SJSA1 (cell line): ENCODE measurements around the gene RANBP9. TPM values are rescaled to one million over a fixed set of nuclear protein-coding genes. Genes with fewer than 3 reads are reported as not detected.

Source experiments
- DNase-seq, 2 experiments: peaks; one replicate each; pipeline ENCODE4 v3.0.0-alpha.2; 2015 to 2020; ENCODE audit warnings: low spot score in 2 of 2, low read depth in 1 of 2
- H3K27ac ChIP-seq: fragments of 250-450 bp; sonication (Bioruptor Pico); 2 replicates; pipeline ENCODE4 v1.5.1; 2020; ENCODE audit warnings: mild to moderate bottlenecking, moderate library complexity
- H3K27me3 ChIP-seq: fragments of 250-450 bp; sonication (Bioruptor Pico); replicated peaks from 2 replicates; pipeline ENCODE4 v1.5.1; 2020; ENCODE audit warnings: mild to moderate bottlenecking, moderate library complexity
- H3K36me3 ChIP-seq: fragments of 250-450 bp; sonication (Bioruptor Pico); 2 replicates; pipeline ENCODE4 v1.5.1; 2020; ENCODE audit warnings: mild to moderate bottlenecking
- H3K4me1 ChIP-seq: fragments of 250-450 bp; sonication (Bioruptor Pico); replicated peaks from 2 replicates; pipeline ENCODE4 v1.6.1; 2021; ENCODE audit warnings: mild to moderate bottlenecking
- H3K4me3 ChIP-seq: fragments of 250-450 bp; sonication (Bioruptor Pico); 2 replicates; pipeline ENCODE4 v1.5.1; 2020; ENCODE audit warnings: mild to moderate bottlenecking
- H3K9me3 ChIP-seq: fragments of 250-450 bp; sonication (Bioruptor Pico); replicated peaks from 2 replicates; pipeline ENCODE4 v1.5.1; 2020; ENCODE audit warnings: mild to moderate bottlenecking
- total RNA-seq: library from RNA; depleted of rRNA; stranded (reverse); fragments of >200 nt; shearing (Covaris generic); gene quantifications from 2 replicates; pipeline ENCODE4 v1.2.3, GENCODE V29; 2014

Gene RANBP9
- total RNA-seq, 1 experiment from 2014 or later = 38.5 TPM

DNA sequence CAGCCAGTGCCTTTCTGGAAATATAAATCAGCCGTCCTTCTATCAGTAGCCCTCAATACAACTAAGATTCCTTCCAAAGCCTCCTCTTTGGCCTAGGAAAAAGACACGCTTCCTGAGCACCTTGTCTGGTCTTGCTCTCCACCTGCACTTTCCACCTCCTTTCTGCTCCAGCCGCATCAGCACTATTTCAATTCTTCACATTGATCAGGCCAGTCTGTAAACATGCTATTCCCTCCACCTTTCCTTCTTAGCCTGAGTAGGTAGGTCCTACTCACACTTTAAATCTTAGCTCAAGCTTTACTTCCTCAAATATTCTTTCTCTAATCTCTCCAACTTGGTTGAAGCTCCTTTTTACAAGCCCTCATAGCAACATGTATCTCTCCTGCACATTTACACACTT is 11.4 kb downstream of the RANBP9 start:
- Histone ChIP-seq H3K4me1 (peaks cover 30% of the 10 kb centered on the region), H3K27ac (no peak overlapping the region), H3K27me3 (no peaks in the 10 kb centered on the region), H3K9me3 (0 out of 2 replicates have a peak, but pooled peaks cover 4% of the 10 kb centered on the region), H3K4me3 (no peak overlapping the region), H3K36me3 (peaks cover 21% of the 10 kb centered on the region)
- DNase-seq = no peak

GRCh38 chr6:13698715-13699114 is 12.9 kb downstream of the RANBP9 start:
- H3K4me3 ChIP-seq = no peak overlapping the region
- no peaks in the 10 kb centered on the region for H3K27me3 ChIP-seq
- 0 out of 2 replicates have a peak, but pooled peaks cover 4% of the 10 kb centered on the region for H3K9me3 ChIP-seq
- H3K36me3 ChIP-seq = peaks cover 30% of the 10 kb centered on the region
- DNase-seq = no peak
- peaks cover 42% of the 10 kb centered on the region for H3K4me1 ChIP-seq
- H3K27ac ChIP-seq = no peak overlapping the region

- H3K9me3 ChIP-seq = 0 out of 2 replicates have a peak, but pooled peaks cover under 1% of the 10 kb centered on the region
- H3K4me3 ChIP-seq = no peak overlapping the region
- no peak for DNase-seq
- H3K27ac ChIP-seq = no peak overlapping the region
- H3K27me3 ChIP-seq = no peaks in the 10 kb centered on the region
- peaks cover 25% of the 10 kb centered on the region for H3K36me3 ChIP-seq
- H3K4me1 ChIP-seq = peaks cover 42% of the 10 kb centered on the region
Measured at GRCh38 chr6:13697857-13698256, 13.8 kb downstream of the RANBP9 start.

- Histone ChIP-seq H3K27me3 (no peaks in the 10 kb centered on the region), H3K27ac (peak overlapping the region; percentile 74)
Measured at GRCh38 chr6:13696226-13696625, 15.4 kb downstream of the RANBP9 start.

DNA sequence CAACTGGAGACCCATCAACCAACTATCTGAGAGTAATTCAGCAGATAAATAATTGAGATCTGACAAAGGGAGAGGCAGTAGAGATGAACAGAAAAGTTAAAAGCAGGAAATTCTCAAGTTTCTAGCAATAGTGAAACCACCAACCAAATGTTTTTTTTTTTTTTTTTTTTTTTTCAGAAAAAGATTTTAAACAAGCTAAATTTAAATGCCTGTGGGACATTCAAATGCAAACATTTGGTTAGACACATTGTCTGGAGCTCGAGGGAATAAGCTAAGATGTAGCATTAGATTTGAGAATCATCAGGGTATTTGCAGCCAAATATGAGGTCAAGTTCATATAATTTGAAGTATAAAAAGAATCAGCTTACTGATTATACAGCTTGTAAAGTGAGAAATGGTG is 16.4 kb downstream of the RANBP9 start:
- H3K9me3 ChIP-seq = no peaks in the 10 kb centered on the region
- peaks cover 34% of the 10 kb centered on the region for H3K36me3 ChIP-seq
- peaks cover 42% of the 10 kb centered on the region for H3K4me1 ChIP-seq
- peak in 1 of 2 experiments; percentile 60 for DNase-seq
- peak overlapping the region; percentile 74 for H3K27ac ChIP-seq
- no peaks in the 10 kb centered on the region for H3K27me3 ChIP-seq
- no peak overlapping the region for H3K4me3 ChIP-seq

More at GRCh38 chr6:13696226-13696625, 15.4 kb downstream of the RANBP9 start:
- Histone ChIP-seq H3K9me3 (no peaks in the 10 kb centered on the region), H3K36me3 (peaks cover 29% of the 10 kb centered on the region), H3K4me3 (no peak overlapping the region), H3K4me1 (peaks cover 42% of the 10 kb centered on the region)
- peak in 1 of 2 experiments; percentile 62 for DNase-seq

GRCh38 chr6:13694562-13694961 is 17.1 kb downstream of the RANBP9 start:
- Histone ChIP-seq H3K9me3 (no peaks in the 10 kb centered on the region), H3K4me3 (no peak overlapping the region), H3K27me3 (no peaks in the 10 kb centered on the region), H3K4me1 (peaks cover 42% of the 10 kb centered on the region), H3K27ac (peak overlapping the region; percentile 44), H3K36me3 (peaks cover 41% of the 10 kb centered on the region)
- DNase-seq = peak in 1 of 2 experiments; percentile 5

DNA sequence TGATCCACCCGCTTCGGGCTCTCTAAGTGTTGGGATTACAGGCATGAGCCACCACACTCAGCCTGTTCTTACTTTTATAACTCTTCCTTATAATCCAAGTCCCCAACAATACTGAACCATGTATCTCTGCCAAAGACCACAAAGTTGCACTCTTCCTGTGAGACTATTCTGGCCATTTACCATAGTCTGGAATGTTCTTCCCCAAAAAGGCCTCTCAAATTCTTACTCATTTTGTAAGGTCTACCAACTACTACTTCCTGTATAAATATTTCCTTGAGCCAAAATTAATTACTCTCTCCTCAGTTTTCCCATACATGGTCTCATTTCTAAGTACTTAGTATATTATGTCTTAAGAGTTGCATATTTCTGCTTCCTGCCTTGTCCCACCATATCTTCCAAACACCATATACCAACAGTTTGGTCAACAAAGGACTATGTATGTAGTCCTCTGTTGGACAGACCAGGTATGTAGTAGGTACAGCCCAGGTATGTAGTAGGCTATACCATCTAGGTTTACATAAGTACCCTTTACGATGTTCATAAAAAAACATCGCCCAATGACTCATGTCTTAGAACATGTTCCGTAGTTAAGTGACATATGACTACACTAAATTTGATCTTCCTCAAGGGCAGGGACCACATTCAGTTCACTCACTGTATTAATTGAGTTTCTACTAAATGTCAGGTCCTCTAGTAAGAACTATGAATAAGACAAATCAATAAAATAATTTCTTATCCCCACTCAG is 22.0 kb downstream of the RANBP9 start:
- Histone ChIP-seq H3K36me3 (peaks cover 43% of the 10 kb centered on the region), H3K27ac (no peak overlapping the region), H3K4me3 (no peak overlapping the region), H3K27me3 (no peaks in the 10 kb centered on the region), H3K4me1 (peaks cover 10% of the 10 kb centered on the region), H3K9me3 (no peaks in the 10 kb centered on the region)
- no peak for DNase-seq

DNA sequence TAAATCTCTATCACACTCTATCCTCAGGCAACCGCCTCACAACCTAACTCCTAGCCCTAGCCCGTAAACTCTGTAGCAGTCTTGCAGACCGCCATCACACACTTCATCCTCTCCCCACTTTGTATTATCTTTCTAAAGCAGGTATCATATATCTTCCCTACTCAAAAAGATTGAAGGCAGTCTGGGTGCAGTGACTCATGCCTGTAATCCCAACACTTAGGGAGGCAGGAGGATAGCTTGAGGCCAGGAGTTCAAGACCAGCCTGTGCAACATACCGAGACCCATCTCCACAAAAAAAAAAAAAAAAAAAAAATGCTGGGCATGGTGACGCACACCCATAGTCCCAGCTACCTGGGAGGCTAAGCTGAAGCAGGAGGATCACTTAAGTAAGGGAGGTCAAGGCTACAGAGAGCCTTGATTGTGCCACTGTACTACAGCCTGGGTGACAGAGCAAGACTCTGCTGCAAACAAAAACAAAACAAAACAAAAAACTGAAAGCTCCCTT is 22.9 kb downstream of the RANBP9 start:
- Histone ChIP-seq H3K9me3 (no peaks in the 10 kb centered on the region), H3K4me3 (no peak overlapping the region)
- no peak for DNase-seq

GRCh38 chr6:13687917-13688351 is 23.7 kb downstream of the RANBP9 start:
- Histone ChIP-seq H3K27ac (no peak overlapping the region), H3K36me3 (peaks cover 32% of the 10 kb centered on the region)
- no peak for DNase-seq

More for the DNA sequence above, 22.9 kb downstream of the RANBP9 start:
- H3K27me3 ChIP-seq = no peaks in the 10 kb centered on the region
- no peak overlapping the region for H3K27ac ChIP-seq
- H3K4me1 ChIP-seq = peaks cover under 1% of the 10 kb centered on the region
- H3K36me3 ChIP-seq = peaks cover 34% of the 10 kb centered on the region

DNA sequence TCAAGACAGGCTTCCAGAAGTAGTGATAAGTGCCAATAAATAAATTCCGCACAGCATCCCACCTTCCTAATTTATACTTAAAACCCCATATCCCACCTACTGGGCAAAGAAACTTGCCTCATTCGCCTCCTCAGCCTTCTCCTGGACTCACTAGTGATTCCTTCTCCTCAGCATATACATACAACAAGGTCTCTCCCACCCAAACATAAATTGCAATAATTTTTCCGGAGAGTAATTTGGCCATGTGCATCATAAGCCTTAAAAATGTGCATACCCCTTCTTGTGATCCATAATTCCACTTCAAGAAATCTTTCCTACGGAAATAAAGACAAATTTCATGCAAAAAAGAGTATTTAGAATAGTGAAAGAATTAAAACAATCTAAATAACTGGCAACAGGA is 26.8 kb downstream of the RANBP9 start:
- H3K27me3 ChIP-seq = no peaks in the 10 kb centered on the region

More at GRCh38 chr6:13687917-13688351, 23.7 kb downstream of the RANBP9 start:
- H3K4me3 ChIP-seq = no peak overlapping the region
- no peaks in the 10 kb centered on the region for H3K27me3 ChIP-seq
- H3K4me1 ChIP-seq = no peaks in the 10 kb centered on the region
- no peaks in the 10 kb centered on the region for H3K9me3 ChIP-seq

DNA sequence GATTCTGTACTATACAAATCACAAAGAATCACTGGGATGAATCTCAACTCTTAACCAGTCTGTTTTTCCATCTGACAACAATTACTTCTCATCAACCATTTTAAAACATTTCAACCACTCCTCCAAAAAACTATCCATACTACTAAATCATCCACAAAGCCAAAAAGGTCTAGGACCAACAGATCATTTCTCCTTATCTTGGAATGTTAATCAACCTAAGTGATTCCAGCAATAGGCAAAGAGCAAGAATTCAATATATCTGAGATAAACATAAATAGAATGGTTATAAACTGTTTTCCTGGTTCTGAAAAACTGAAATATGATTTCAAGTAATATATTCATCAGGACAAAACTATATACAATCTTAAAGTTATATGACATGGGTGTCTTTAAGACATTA is 28.6 kb downstream of the RANBP9 start:
- DNase-seq = no peak
- Histone ChIP-seq H3K4me1 (no peaks in the 10 kb centered on the region), H3K9me3 (no peaks in the 10 kb centered on the region), H3K4me3 (no peak overlapping the region), H3K27me3 (no peaks in the 10 kb centered on the region), H3K36me3 (peaks cover 19% of the 10 kb centered on the region), H3K27ac (no peak overlapping the region)

More for the DNA sequence above, 26.8 kb downstream of the RANBP9 start:
- DNase-seq = no peak
- Histone ChIP-seq H3K36me3 (peaks cover 24% of the 10 kb centered on the region), H3K4me1 (no peaks in the 10 kb centered on the region), H3K4me3 (no peak overlapping the region), H3K27ac (no peak overlapping the region), H3K9me3 (no peaks in the 10 kb centered on the region)

GRCh38 chr6:13682346-13682745 is 29.3 kb downstream of the RANBP9 start:
- no peak overlapping the region for H3K27ac ChIP-seq
- no peaks in the 10 kb centered on the region for H3K27me3 ChIP-seq
- no peaks in the 10 kb centered on the region for H3K9me3 ChIP-seq
- H3K36me3 ChIP-seq = peaks cover 14% of the 10 kb centered on the region
- no peak overlapping the region for H3K4me3 ChIP-seq
- no peaks in the 10 kb centered on the region for H3K4me1 ChIP-seq
- DNase-seq = no peak

DNA sequence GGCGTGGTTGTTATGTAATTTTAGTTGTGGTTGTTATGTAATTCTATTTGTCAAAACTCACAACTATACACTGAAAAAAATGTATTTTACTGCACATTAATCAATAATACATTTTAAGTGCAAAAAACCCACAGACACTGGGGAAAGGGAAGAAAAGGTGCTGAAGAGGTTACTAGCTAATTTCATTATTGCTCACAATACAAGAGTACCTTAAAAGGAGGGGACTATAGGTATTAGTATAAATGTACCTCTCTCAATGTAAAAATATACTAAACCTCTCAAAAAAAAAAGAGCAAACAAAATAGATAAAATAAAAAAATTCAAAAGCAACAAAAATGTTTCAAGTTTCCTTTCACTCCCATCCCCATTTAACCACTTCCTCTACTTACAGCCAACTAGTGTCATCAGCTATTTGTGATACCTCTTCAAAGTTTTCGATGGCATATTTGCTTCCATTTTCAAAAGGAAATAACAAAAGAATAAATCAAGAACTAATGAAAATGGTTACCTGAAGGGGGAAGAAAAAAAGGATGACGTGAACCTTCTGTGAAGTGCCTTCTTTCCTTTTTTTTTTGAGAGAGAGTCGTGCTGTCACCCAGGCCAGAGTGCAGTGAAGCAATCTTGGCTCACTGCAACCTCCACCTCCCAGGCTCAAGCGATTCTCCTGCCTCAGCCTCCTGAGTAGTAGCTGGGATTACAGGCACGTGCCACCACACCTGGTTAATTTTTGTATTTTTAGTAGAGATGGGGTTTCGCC is 30.2 kb downstream of the RANBP9 start:
- Histone ChIP-seq H3K9me3 (no peaks in the 10 kb centered on the region), H3K36me3 (peaks cover 11% of the 10 kb centered on the region), H3K4me1 (no peaks in the 10 kb centered on the region), H3K27me3 (no peaks in the 10 kb centered on the region), H3K4me3 (no peak overlapping the region), H3K27ac (no peak overlapping the region)
- no peak for DNase-seq
